Omental fat pad (tissue), 4 donors: Measurements from ENCODE around the gene OSBPL10. TPM values are rescaled to one million over a fixed set of nuclear protein-coding genes. Genes with fewer than 3 reads are reported as not detected.

Experiments used
- ATAC-seq: fragments of 150-250 bp; one replicate; pipeline ENCODE4 v1.9.1; 2016; ENCODE audit warnings: mild to moderate bottlenecking, moderate library complexity; ENCODE audit not compliant: low FRiP score
- DNase-seq: peaks from one replicate; pipeline ENCODE4 v3.0.0-alpha.2; 2019; ENCODE audit warnings: low spot score
- CTCF ChIP-seq, 3 donors: fragments of 450-650 bp; IDR thresholded peaks; one replicate each; pipeline ENCODE4 v1.5.1; 2016 to 2017; ENCODE audit warnings: antibody characterized with exemption in 3 of 3, mild to moderate bottlenecking in 3 of 3, moderate library complexity in 2 of 3
- total RNA-seq, 4 donors: library from RNA; depleted of rRNA; stranded (reverse); fragments of >200 nt; gene quantifications; one replicate each; pipeline ENCODE4 v1.1.0, GENCODE V29; 2016

OSBPL10 gene
- total RNA-seq, 4 donors from 2014 or later, result 6.3 to 67.1 (median 10.5) TPM

- DNase-seq, result no peak
- no peak for ATAC-seq
- no peak for TF ChIP-seq CTCF (IDR thresholded peaks at IDR 0.05)
Measured at GRCh38 chr3:31947671-31948091, 33.4 kb downstream of the OSBPL10 start.

- DNase-seq (no peak), ATAC-seq (no peak)
- TF ChIP-seq CTCF (IDR thresholded peaks at IDR 0.05), result no peak
Measured at GRCh38 chr3:31947162-31947561, 33.9 kb downstream of the OSBPL10 start.

GRCh38 chr3:31946484-31947081 is 34.5 kb downstream of the OSBPL10 start:
- no peak for ATAC-seq
- no peak for TF ChIP-seq CTCF (IDR thresholded peaks at IDR 0.05)
- DNase-seq, result no peak

- ATAC-seq (no peak), DNase-seq (no peak)
- no peak for TF ChIP-seq CTCF (IDR thresholded peaks at IDR 0.05)
Measured at GRCh38 chr3:31945738-31946052, 35.4 kb downstream of the OSBPL10 start.

- DNase-seq (no peak), ATAC-seq (no peak)
- no peak for TF ChIP-seq CTCF (IDR thresholded peaks at IDR 0.05)
Measured at GRCh38 chr3:31943041-31943440, 38.0 kb downstream of the OSBPL10 start.

GRCh38 chr3:31942446-31942845 is 38.6 kb downstream of the OSBPL10 start:
- no peak for ATAC-seq
- no peak for DNase-seq
- no peak for TF ChIP-seq CTCF (IDR thresholded peaks at IDR 0.05)

- TF ChIP-seq CTCF (IDR thresholded peaks at IDR 0.05), result no peak
- DNase-seq (no peak), ATAC-seq (no peak)
Measured at GRCh38 chr3:31937225-31937624, 43.8 kb downstream of the OSBPL10 start.
